Neutrophil (primary cell): ENCODE results near the gene ESPNL.

Experiments
- H3K27ac ChIP-seq: fragments of 200-600 bp; sonication (generic); 2 replicates; pipeline ENCODE4 v1.5.1; 2016; ENCODE audit warnings: mild to moderate bottlenecking, moderate library complexity
- H3K27me3 ChIP-seq: fragments of 200-600 bp; sonication (generic); 2 replicates; pipeline ENCODE4 v1.6.0; 2016; ENCODE audit warnings: mild to moderate bottlenecking
- H3K36me3 ChIP-seq: fragments of 200-600 bp; sonication (generic); 2 replicates; pipeline ENCODE4 v1.5.1; 2017
- H3K4me1 ChIP-seq, 2 experiments: fragments of 200-600 bp in 1 of 2; sonication (generic) in 1 of 2; 1 replicate in 1 of 2; 2 replicates in 1 of 2; pipeline versions ENCODE4 v1.5.1 to v1.6.1; 2013 to 2016; ENCODE audit warnings: low read depth in 1 of 2, low read length in 1 of 2, mild to moderate bottlenecking in 1 of 2, moderate library complexity in 1 of 2; ENCODE audit not compliant: control insufficient read depth in 1 of 2, insufficient read depth in 1 of 2
- H3K4me3 ChIP-seq, 2 experiments: fragments of 200-600 bp in 1 of 2; sonication (generic) in 1 of 2; 1 replicate in 1 of 2; 2 replicates in 1 of 2; pipeline ENCODE4 v1.5.1; 2013 to 2016; ENCODE audit warnings: low read depth in 1 of 2, low read length in 1 of 2, mild to moderate bottlenecking in 1 of 2, moderate library complexity in 1 of 2
- H3K9me3 ChIP-seq: fragments of 200-600 bp; sonication (generic); 2 replicates; pipeline ENCODE4 v1.5.1; 2016
- TF ChIP-seq, protein P1 (sequence below): fragments of 200-600 bp; sonication (generic); IDR thresholded peaks from 2 replicates; pipeline ENCODE4 v1.5.1; 2016; ENCODE audit warnings: antibody characterized with exemption

The ESPNL gene

DNA sequence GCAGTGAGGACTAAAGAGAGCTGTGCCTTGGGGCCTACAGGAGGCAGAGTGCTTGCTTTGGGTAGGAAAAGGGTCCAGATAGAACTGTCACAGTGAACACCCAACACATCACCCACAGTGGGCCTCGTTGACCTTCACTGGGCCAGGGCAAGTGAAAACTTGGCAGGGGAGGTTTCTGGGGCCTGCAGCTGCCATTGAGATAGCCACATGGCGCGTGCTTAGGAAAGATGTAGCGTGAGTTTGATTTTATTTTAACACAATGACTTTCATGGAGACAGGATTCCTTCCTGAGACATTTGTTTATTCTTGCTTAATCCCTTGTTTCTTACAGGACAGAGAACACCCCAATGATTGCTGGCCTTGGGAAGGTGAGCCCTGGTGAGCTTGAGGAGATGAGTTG is 9.3 kb upstream of the ESPNL start:
- Histone ChIP-seq H3K27ac (no peak overlapping the region), H3K27me3 (no peaks in the 10 kb centered on the region), H3K36me3 (peaks cover 4% of the 10 kb centered on the region), H3K4me3 (no peak overlapping the region), H3K9me3 (no peaks in the 10 kb centered on the region), H3K4me1 (peaks cover 8 to 15% of the 10 kb centered on the region in 2 experiments)
- TF ChIP-seq, protein P1, sequence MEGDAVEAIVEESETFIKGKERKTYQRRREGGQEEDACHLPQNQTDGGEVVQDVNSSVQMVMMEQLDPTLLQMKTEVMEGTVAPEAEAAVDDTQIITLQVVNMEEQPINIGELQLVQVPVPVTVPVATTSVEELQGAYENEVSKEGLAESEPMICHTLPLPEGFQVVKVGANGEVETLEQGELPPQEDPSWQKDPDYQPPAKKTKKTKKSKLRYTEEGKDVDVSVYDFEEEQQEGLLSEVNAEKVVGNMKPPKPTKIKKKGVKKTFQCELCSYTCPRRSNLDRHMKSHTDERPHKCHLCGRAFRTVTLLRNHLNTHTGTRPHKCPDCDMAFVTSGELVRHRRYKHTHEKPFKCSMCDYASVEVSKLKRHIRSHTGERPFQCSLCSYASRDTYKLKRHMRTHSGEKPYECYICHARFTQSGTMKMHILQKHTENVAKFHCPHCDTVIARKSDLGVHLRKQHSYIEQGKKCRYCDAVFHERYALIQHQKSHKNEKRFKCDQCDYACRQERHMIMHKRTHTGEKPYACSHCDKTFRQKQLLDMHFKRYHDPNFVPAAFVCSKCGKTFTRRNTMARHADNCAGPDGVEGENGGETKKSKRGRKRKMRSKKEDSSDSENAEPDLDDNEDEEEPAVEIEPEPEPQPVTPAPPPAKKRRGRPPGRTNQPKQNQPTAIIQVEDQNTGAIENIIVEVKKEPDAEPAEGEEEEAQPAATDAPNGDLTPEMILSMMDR = no peak

DNA sequence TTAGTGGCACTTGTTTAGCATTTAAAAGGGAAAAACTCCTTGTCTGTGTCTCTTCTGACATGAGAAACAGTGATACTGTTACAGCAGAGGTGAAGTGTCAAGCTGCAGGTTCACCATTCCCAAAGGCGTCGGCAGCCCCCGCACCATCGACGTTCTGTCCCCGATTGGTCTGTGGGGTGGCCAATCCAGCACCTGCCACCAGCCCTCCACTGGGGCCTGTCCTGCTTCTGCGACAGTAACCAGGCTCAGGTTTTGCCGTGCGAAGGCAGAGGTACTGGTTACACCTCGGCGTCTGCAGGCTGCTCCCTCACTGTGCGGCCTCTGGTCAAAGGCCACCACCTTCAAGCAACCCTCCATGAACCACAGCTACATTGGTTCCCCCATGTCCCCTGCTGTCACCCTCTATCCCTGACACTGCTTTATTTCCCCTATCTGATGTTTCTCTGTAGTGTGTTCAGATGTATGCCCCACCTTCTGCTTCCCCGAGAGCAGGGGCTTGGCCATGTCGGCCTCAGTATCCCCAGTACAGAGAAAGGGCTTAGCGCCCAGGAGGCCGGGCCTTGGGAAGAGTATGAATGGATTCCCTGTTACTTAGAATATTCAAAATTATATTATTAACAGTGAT is 8.6 kb upstream of the ESPNL start:
- Histone ChIP-seq H3K27ac (no peak overlapping the region), H3K9me3 (no peaks in the 10 kb centered on the region), H3K27me3 (no peaks in the 10 kb centered on the region), H3K4me1 (peaks cover 8 to 15% of the 10 kb centered on the region in 2 experiments), H3K4me3 (no peak overlapping the region), H3K36me3 (peaks cover 4% of the 10 kb centered on the region)
- TF ChIP-seq, protein P1 = no peak

DNA sequence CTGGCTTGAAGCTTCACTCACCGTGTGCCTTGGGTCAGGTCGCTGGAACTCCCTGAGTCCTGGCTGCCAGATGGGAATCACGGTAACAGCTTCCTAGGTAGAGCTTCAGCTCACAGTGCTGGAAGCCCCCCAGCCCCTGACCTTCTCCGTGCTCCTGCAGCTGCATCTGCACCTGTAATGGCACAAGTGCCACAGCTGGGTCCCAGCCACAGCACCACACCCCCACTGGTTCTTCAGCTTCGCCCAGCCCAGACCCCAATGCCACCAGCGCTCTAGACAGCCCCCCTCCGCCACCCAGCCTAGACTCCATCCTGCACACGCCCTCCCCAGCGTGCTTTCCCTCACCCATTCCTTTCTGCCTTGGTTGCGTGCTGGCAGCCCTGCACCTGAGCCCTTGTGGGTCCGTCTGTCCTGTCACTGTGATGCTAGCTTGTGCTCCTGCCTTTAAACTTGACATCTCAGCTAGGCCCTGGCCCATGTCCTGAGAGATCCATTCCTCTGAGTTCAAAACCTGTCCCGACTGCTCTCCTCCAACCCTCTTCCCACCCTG is 7.6 kb upstream of the ESPNL start:
- H3K9me3 ChIP-seq = no peaks in the 10 kb centered on the region
- H3K27me3 ChIP-seq = no peaks in the 10 kb centered on the region
- no peak overlapping the region for H3K27ac ChIP-seq
- H3K4me1 ChIP-seq = peaks cover 0 to 5% of the 10 kb centered on the region in 2 experiments
- peaks cover 4% of the 10 kb centered on the region for H3K36me3 ChIP-seq
- TF ChIP-seq, protein P1 = no peak
- H3K4me3 ChIP-seq = no peak overlapping the region

DNA sequence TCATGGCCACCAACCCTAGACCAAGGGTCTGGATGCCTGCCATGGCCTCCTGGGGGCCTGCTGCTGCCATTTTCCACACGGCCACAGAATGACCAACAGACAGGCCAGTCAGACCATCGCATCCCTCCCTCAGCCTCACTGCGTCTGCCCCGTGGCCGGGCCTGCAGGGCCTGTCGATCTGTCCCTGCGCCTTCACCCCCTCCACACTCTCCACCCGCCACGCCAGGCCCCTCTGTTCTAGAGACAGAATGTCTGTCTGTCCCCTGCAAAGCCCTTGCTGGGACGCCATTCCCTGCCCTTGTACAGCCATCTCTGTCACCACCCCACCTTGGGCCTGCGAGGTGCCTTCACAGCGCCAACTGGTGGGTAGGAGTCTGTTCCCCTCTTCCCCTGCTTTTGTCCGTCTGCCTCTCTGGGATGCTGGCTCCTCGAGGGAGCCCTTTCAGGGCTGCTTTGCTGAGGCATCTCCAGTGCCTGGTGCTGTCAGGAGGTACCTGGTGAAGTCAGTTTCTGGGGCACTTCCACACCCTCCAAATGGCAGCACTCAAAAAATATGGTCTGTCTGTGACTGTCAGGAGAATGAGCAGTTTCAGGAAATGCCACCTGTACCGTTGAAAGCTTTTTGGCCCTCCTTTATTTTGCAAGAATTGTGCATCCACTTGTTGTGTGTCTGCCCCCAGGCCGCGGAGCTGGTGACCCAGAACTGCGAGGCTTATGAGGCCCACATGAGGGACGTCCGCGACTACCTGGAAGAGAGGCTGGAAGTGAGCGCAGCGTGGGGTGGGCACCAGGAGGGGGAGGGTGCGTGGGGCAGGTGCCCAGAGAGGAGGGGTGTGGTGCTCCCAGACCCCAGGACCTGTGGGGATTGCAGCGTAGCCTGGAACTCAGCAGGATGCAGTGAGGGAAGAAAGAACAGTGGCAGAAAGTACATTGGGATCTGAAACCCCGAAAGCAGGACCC is 6.7 kb upstream of the ESPNL start:
- Histone ChIP-seq H3K27me3 (no peaks in the 10 kb centered on the region), H3K36me3 (peaks cover 4% of the 10 kb centered on the region), H3K27ac (no peak overlapping the region), H3K9me3 (no peaks in the 10 kb centered on the region), H3K4me3 (no peak overlapping the region), H3K4me1 (no peaks in the 10 kb centered on the region)
- TF ChIP-seq, protein P1 = no peak

DNA sequence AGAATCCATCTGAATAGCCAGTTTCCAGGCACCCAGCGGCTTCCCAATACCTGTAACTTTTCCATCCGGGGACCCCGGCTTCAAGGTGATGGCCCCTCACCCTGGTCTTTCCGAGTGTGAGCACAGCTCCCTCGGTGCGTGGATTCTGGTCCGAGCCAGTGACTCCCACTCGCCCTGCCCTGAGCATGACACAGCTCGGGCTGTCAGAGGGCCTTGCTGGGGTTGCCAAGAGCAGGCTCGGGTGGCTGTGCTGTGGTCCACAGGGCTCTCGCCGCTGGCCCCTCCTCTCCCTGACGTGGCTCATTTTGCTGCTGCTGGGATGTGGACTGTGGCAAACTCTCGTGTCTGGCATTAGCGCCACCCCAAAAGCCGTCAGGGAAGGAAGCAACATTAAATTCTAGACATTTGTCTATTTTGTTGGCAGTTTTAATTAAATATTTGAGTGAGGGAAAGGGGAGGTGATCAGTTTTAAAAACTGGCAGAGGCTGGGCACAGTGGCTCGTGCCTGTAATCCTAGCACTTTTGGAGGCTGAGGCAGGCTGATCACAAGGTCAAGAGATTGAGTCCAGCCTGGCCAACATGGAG is 5.6 kb upstream of the ESPNL start:
- TF ChIP-seq, protein P1 = no peak
- Histone ChIP-seq H3K4me1 (no peaks in the 10 kb centered on the region), H3K9me3 (no peaks in the 10 kb centered on the region), H3K4me3 (no peak overlapping the region), H3K27ac (no peak overlapping the region), H3K27me3 (peaks cover 7% of the 10 kb centered on the region), H3K36me3 (peaks cover 4% of the 10 kb centered on the region)
